Hepatic stellate cell (primary cell): ENCODE data around the gene TBC1D7.

Experiments
- DNase-seq: peaks from one replicate; pipeline ENCODE4 v3.0.0; 2011; ENCODE audit warnings: low spot score

The TBC1D7 gene

DNA sequence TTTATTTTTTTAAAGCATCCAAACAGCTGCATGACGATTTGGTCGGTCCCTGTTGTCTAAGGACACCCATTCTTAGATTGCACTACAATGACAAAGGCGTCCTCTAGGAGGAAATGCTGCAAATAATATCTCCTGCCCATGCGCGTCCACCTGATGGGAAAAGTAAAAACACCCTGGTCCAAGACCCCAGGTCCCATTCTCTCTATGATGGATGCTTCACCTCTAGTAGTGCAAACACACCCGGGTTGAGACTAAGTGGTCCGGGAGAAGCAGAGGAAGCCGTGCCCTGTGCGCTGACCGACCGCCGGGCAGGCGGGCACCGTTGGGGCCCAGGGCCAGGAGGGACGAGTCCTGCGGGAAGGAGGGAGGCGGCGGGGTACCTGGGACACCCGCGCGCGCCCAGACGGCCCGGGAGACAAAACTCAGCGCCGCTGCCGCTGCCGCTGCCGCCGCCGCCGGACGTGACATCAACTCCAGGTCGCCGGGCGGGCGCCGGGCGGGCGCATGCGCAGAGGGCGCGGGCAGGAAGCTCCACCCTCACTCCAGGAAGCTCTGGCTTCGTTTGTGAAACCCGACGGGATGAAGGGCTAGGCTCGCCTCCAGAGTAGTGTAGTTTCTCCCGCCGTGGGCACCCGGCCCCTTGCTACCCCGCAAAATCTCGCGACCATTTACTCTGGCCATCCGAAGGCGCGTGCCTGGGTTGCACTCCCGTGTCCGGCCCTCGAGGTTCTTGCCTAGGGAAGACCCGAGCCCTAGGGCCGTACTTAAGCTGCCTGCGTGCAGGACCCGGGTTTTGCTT is at the start of gene TBC1D7:
Gene TBC1D7 (minus strand): TSS at position 462 of the 799 bp plus-strand sequence. CDS start 1,639 bp downstream, outside the sequence.
- peak; percentile 93 for DNase-seq

DNA sequence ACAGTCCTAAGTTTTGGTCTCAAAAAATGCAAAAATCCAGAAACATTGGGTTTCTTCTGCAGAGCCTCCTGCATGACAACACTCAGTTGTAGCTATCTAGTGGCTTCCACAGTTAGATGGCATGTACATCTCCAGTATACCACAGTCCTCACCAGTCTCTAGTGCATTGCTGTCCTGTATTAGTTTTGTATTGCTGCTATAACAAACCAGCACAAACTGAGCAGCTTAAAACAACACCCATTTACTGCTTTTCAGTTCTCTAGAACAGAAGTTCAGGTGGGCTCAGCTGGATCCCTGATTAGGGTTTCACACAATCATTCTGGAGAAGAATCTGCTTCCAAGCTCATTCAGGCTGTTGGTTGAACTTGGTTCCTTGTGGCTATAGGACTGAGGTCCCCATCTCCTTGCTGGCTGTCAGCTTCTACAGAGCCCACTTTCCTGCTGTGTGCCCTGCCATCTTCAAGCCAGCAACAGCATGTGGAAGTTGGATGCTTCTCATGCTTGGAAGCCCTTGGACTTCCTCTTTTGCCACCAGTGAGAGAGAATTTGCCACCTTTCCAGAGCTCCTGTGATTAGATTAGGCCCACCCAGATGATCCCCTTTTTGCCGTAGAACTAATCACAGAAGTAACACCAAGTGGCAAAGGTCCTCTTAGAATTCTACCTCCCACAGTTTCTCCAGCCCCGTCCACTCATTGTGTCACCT is 48.9 kb upstream of the TBC1D7 start:
- no peak for DNase-seq

DNA sequence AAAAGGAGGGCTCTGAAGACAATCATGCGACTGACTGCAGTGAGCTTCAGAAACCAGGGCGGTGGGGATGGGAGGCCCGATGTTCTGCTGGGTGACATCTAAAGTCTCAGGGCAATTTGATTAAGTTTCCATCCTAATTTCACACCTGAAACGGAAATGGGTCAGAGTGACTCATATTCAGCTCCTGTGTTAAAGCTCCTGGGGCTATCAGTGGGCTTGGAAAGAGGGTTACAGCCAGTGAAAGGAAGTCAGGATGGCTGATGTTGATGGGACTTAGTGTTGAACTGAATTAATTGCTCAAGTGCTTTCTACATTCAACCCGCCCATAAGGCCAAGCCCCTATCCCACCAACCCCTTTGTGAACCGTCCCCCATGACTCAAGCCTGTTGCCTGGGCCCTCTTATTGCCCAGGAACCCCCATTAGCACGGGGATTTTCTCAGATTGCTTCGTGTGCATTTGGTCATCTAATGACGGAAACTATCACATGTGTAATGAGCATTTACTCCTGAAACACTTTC is 47.1 kb upstream of the TBC1D7 start:
- no peak for DNase-seq

DNA sequence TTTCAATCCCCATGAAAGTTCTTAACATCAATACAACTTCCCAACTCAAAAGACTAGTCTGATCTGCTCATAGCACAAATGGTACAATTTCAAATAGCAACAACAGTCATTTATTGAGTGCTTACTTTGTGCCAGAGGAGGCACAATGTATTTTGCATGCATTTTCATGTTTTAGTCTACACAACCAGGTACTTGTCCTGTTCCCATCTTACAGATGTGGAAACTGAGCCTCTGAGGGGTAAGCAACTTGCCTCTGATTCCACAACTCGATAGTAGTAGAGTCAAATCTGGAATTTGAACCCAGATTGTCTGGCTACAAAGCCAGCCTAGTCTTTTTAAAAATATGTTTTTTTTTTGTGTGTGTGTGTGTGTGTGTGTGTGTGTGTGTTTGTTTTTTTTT is 45.6 kb upstream of the TBC1D7 start:
- DNase-seq, result no peak

DNA sequence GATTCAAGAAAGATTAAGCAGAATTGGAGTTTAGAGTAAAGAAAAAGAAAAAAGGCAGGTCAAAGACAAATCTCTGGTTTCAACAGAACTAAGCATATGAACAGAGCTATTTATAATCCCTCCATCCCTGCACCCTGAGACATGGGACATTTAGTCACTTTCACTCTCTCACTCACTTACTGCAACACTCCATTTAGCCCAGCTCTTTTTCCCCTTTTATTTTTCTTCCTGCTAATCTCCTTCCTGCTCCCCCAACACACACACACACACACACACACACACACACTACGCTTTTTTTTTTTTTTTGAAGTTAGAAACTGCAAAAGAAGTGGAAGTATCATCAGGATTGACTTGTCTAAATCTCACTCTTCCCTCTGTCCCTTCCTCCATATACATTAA is 45.1 kb upstream of the TBC1D7 start:
- DNase-seq, result peak; percentile 45

DNA sequence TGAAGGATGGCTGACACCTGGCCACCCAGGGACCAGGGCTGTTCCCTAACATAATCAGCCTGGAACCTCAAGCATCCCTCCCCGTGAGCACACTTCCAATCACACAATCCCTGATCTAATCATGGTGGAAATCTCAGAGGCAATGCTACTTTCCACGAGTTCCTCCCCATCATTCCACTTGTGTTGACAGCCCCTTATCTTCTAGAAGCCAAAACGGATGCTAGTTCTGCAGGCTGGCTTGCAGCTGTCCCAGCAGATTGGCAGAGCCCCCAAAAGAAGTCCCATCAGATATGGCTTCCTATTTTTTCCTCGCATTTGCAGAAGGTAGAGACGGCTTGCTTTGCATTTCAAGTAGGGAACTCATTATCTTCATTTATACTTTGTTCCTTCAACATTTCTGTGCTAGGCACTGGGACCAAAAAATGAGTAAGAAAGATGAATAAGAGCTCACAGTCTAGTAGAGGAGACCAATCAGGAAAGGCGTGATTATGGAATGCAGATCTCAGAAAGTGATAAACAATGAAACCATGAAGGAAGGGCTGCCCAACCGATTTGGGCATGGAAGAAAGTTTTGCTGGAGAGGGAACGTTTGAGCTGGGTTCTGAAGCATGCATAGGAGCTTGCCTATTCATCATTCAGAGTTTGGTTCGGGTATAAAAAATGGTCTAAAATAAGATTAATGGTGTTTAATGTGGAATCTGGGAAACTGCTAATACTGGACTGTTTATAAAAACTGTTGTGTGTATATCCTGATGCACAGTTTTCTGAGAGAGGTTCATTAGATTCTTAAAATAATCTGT is 44.6 kb upstream of the TBC1D7 start:
- DNase-seq, result no peak

DNA sequence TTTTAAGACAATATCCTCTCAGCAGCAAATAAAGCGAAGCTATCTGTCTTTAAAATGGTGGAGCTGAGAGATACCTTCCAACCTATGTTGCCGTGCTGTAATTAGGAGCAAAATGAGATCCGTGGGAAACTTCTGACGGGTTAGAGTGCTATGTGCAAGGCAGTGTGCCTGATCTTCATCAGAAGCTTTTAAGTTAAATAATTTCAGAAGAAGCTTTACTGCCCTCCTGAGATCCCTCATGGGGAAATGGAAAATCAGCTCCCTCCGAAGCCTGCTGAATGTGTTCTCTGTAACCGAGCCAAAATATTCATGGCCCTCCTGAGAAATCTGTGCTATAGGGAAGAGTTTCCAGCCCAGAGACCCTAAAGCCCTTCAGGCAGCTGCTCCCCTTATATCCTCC is 43.7 kb upstream of the TBC1D7 start:
- no peak for DNase-seq

DNA sequence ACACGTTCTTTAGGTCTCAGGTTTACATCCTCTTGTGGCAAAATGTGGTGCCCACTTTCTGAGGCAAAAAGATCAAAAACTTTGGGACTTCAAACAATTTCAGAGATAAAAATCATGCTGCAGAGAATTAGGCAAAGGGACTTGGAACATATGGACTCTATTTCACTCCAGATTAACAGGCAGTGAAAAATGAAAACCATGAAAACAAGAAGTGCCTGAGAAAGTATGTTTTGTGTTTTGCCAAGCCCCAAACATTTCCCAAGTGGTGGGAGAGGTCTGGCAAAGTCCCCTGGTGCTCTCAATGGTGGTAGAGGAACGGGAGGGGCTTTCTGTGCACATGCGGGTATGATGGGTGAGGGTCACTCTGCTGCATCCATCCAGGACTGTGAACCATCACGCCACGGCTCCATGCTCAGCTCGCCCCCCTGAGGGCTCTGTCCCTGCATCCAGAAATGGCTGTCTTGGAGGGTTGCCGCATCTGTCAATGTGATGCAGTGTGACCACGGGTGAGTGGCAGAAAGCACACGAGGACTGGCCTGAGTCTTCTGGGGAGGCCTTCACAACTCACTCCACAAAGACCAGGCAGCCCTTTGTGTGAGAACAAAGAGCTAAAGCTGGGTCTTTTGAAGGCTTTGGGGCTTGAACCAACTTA is 43.2 kb upstream of the TBC1D7 start:
- DNase-seq, result no peak

DNA sequence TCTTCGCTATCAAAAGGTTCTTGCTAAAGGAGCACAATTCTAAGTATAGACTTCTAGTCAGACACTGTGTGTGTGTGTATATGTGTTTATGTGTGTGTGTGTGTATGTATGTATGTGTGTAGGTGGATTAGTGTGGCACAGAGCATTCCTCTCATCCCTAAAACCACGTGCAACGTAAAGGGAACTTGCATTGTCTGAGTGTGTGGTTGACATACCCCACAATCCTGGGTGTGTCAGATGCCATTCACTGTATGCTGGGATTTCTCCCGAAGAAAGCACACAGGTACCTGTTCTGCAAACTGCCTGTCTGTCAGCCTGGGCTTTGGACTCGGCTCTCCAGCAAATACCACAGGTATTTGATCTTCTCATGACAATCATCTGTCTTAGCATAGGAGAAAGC is 42.3 kb upstream of the TBC1D7 start:
- DNase-seq, result no peak

DNA sequence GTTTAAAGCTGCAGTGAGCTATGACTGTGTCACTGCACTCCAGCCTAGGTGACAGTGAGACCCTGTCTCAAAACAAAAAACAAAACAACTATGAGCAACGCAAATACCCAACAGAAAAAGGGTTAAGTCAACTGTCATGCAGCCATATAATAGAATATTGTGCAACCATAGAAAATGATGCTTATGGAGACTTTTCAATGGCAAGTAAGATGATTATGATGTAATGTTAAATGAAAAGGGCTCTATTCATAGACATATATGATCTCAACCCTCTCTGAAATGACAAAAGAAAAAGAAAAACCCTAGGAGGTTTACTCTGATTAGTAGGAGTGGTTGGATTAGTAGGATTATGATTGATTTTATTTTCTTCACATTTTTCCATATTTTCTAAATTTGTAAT is 41.3 kb upstream of the TBC1D7 start:
- DNase-seq, result no peak

DNA sequence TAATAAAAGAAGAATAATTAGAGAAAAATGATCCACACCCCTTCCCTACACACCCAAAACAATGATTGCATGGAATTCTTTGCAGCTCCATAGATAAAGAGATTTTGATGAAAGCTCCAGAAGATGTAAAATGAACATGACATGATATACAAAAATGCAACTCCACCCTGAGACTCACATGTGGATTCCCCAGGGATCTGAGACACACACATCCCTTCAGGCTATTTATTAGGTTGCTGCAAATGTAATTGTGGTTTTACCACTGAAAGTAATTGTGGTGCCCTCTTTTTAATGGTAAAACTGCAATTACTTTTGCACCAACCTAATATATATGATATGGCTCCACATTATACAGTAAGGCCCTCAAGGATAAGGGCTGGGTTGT is 40.4 kb upstream of the TBC1D7 start:
- DNase-seq, result peak; percentile 45

DNA sequence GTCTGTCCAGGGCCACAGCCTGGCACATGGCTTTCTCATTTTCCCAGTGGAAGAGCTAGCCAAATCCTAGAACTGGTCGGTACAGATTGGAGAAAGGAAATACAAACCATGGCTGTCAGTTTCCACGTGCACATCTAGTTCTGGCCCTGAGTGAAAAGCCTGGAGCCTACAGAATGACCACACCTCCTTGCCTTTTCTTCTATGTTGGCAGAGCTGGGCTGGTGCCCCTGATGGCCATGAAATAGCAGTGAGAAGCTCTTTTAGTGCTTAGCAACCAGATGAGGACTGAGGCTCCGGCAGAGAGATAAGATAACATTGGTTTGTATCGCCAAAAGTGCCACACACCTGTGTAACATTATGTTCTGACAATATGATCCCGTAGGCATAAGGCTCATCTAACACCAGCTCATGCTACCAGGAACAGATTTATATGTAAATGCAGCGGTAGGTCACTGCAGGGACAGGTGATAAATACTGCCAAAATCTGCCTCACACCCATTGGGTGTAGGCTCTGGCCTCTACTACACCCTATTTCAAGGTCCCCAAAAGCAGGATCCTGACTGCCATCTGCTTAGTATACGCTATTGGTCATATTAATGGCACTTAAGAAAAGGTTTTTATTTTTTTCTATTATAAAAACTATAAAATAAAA is 39.9 kb upstream of the TBC1D7 start:
- DNase-seq, result no peak

DNA sequence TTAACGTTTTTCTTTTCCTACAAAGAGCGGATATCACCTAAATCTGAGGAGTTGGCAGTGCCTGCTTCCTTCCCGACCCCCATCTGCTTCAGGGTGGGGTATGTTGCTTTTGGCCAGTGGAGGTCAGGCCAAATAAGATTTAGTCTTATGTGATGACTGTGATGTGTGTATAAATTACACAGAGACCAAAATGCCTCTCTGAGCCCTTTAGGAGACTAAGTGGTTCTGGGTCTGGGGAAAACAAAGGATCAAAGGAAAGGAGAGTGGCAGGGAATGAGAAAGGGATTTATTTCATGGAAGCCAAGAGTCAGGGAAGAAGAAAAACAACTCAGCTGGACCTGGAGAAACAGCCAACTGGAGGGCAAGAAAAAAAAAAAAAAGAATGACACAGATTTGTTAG is 39.1 kb upstream of the TBC1D7 start:
- DNase-seq, result no peak

DNA sequence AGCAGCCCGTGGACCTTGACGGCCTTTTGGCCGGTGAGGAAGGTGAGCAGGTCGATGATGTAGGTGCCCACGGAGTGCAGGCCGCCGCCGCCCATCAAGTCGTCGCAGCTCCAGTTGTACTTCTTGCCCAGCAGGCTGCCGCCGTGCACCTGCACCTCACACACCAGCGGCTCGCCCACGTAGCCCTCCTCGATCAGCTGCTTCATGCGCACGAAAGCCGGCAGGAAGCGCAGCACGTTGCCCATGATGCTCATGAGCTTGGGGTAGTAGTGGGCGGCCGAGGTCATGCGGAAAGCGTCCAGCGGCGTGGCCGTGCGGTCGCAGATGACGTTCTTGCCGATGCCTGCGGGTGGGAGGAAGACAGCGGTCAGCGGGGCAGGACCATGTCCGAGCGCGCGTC is 37.0 kb upstream of the TBC1D7 start:
- no peak for DNase-seq

DNA sequence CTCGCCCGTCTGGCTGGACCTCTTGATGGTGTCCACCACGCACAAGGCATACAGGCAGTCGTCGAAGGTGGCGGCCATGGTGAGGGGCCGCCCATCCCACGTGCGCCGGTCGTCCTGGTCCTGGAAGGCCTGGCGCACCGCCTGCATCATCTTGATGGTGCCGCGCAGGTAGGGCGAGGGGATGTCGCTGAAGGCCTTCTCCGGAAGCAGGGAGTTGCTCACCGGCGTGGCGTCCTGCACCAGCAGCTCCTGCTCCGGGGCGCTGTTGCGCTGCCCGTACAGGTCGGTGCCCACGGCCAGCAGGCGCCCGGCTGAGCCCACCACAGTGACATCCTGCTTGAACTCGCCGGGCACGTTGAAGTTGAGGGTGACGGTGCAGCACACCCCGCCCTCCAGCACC is 36.5 kb upstream of the TBC1D7 start:
- no peak for DNase-seq

DNA sequence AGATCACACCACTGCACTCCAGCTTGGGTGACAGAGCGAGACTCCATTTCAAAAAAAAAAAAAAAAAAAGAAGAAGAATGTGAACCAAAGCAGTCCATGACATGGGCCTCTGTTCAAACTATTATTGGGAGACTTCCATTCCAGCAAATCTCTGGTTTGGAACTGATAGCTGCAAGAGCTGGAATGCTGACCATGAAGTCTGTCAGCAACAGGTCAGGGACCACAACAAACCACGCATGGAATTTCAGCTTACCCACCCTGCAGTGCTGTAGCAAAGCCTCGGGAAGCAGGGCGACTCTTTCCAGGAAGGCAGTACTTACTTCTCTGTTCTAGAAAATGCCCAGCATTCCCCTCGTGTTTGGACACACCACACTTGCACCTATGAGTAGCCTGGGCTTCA is 34.1 kb upstream of the TBC1D7 start:
- no peak for DNase-seq

DNA sequence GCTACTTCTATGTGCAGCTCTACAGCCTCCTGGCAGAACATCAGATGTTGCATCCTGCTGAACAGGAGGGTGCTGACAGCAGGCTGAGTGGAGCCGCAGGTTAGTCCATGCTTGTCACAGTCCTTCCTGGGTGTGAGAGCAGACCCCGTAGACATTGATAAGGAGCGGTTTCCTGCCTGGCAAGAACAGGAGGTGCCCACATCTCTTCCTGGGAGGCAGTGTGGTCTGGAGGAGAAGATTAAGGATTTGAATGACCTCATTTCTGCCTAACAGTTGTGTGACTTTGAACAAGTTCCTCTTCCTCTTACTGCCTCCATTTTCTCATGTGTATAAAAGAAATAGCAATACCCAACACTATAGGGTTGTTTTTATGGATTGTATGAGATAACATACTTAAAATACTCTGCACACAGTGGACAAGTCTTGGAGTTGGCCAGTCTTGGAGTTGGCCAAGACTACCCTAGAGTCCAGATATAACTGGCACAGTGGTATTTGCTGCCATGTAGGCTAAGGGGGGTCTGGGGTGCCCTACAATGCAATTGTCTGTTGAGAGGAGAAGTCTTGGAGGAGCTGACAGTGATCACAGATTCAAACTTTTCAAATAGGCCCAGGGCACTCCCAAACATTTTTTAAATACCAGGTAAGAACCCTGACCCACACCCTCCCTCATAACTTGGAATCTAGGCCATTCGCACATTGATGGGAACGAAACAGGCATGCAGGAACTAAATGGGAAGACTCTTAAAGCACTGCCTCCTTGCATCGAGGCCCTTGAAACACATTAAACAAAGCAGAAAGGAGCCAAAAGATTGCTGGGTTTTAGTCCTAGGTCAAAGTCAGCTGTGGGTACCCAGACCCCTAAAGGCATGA is 32.6 kb upstream of the TBC1D7 start:
- DNase-seq, result no peak

DNA sequence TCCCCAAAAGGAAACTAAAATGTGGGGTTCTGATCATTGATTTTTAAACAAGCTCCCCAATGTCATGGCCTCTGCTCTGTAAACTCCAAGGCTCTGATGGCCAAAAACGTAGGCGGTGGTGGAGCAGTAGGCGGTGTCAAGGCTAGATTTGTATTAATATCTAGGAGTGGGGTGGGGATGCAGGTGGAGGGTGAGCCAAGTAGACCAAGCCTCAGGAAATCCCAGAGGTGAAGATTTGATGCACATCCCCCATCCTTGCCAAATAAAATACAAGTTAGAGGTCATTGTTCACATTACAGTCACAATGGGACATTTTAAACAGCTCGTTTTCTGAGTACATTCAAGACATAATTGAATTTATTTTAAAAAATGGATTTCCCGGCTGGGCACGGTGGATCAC is 30.9 kb upstream of the TBC1D7 start:
- DNase-seq, result no peak

DNA sequence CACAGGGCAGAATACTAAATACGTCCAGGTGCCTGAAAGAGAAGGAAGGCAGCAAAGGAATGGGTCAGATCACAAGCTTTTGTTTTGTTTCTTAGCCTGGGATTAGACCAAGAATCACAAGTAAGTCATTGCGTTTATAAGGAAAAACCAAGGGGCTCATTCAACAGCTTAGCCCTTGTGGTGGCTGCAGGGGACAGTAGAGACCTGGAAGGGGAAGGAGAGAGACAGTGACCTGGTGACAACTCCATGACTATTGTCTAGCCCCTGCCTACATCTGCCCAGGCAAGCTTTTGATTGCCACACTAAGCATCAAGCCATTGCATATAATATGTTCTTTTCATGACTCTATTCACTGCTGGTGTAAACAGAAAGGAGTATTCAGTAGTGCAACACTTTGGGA is 30.2 kb upstream of the TBC1D7 start:
- DNase-seq, result no peak

DNA sequence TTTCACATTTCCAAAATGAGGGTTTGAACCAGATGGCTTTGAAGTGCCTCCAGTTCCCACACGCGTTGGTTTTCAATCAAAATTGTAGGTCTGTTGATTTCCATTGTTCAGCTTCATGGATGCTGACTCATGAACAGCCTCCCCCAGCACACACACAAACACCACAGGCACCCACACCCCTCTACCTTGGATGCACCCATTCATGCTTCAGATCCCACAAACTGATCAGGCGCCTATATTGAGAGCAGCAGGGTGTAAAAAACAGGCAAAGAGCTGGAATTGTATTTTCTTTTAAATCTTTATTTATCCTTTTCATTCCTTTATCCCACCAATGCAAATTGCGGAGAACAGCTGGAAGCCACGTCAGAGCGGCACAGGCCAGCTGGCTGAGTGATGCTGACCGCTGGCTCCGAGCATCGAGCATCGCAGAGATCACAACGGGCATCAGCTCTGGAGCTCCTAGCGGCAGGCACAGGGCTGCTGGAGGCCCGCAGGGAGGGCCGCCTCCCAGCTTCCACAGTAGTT is 29.3 kb upstream of the TBC1D7 start:
- no peak for DNase-seq
